ENCODE results near the gene RPS6KA4.
A peak's percentile ranks its signal among the peaks of the same experiment; 100 is the strongest.

GRCh38 chr11:64352099-64352994 is 6.6 kb upstream of the RPS6KA4 start:
- TF ChIP-seq POLR2AphosphoS5 (IDR thresholded peaks at IDR 0.05) (peak in 1 of 3 donors; percentile 33), CTCF (IDR thresholded peaks at IDR 0.05 in 8 of 11, conservative IDR thresholded peaks at IDR 0.05 in 3 of 11) (no peak), POLR2A (IDR thresholded peaks at IDR 0.05) (no peak)
